CD14-positive monocyte (primary cell): ENCODE results near the gene ARL16. TPM values are rescaled to one million over a fixed set of nuclear protein-coding genes. Genes with fewer than 3 reads are reported as not detected.

Experiments
- DNase-seq, 3 donors: peaks; one replicate each; pipeline ENCODE4 v3.0.0-alpha.2; 2011 to 2022
- H2AFZ ChIP-seq: 2 replicates; pipeline ENCODE4 v1.6.0; 2012; ENCODE audit warnings: mild to moderate bottlenecking, low read depth, low read length, inconsistent platforms; ENCODE audit not compliant: insufficient read depth, poor library complexity, severe bottlenecking
- H3K27ac ChIP-seq, 2 donors: 1 replicate in 1 of 2; 2 replicates in 1 of 2; pipeline ENCODE4 v1.5.1; 2012 to 2013; ENCODE audit warnings: low read length in 2 of 2, control low read depth in 1 of 2, inconsistent platforms in 1 of 2, low read depth in 1 of 2, mild to moderate bottlenecking in 1 of 2
- H3K27me3 ChIP-seq, 2 donors: one replicate each; pipeline versions ENCODE4 v1.6.0 to v1.6.1; 2011 to 2013; ENCODE audit warnings: low read length in 2 of 2; ENCODE audit not compliant: control insufficient read depth in 2 of 2, insufficient read depth in 2 of 2
- H3K36me3 ChIP-seq, 2 donors: replicated peaks in 1 of 2; 1 replicate in 1 of 2; 2 replicates in 1 of 2; pipeline versions ENCODE4 v1.5.1 to v1.6.1; 2012 to 2013; ENCODE audit warnings: low read length in 2 of 2, control low read depth in 1 of 2, inconsistent platforms in 1 of 2, mild to moderate bottlenecking in 1 of 2; ENCODE audit not compliant: insufficient read depth in 2 of 2, control insufficient read depth in 1 of 2
- H3K4me1 ChIP-seq, 2 donors: 1 replicate in 1 of 2; 2 replicates in 1 of 2; pipeline versions ENCODE4 v1.5.1 to v1.6.1; 2012 to 2013; ENCODE audit warnings: low read length in 2 of 2, control low read depth in 1 of 2, inconsistent platforms in 1 of 2, mild to moderate bottlenecking in 1 of 2, moderate library complexity in 1 of 2; ENCODE audit not compliant: insufficient read depth in 2 of 2, control insufficient read depth in 1 of 2
- H3K4me2 ChIP-seq: replicated peaks from 2 replicates; pipeline ENCODE3; 2012; ENCODE audit warnings: low read length, moderate library complexity, mild to moderate bottlenecking; ENCODE audit not compliant: poor library complexity, severe bottlenecking; ENCODE audit errors: extremely low read depth
- H3K4me3 ChIP-seq, 3 experiments: fragments of 200-600 bp in 1 of 3; sonication (generic) in 1 of 3; replicated peaks in 1 of 3; 1 replicate in 2 of 3; 2 replicates in 1 of 3; pipeline ENCODE4 v1.5.1; 2011 to 2013; ENCODE audit warnings: low read length in 3 of 3, mild to moderate bottlenecking in 3 of 3, control low read depth in 2 of 3, low read depth in 2 of 3, inconsistent platforms in 1 of 3, moderate library complexity in 1 of 3
- H3K79me2 ChIP-seq: 2 replicates; pipeline ENCODE4 v1.6.0; 2012; ENCODE audit warnings: mild to moderate bottlenecking, control low read depth, inconsistent platforms, low read length, moderate library complexity; ENCODE audit not compliant: insufficient read depth
- H3K9ac ChIP-seq: 2 replicates; pipeline ENCODE4 v1.6.0; 2017; ENCODE audit warnings: low read length, mild to moderate bottlenecking; ENCODE audit not compliant: insufficient read depth, poor library complexity, severe bottlenecking
- H3K9me3 ChIP-seq, 2 donors: replicated peaks in 1 of 2; 1 replicate in 1 of 2; 2 replicates in 1 of 2; pipeline versions ENCODE4 v1.5.1 to v1.6.1; 2012 to 2013; ENCODE audit warnings: low read length in 2 of 2, control low read depth in 1 of 2; ENCODE audit not compliant: control insufficient read depth in 1 of 2, insufficient read depth in 1 of 2
- H4K20me1 ChIP-seq: 2 replicates; pipeline ENCODE4 v1.6.0; 2012; ENCODE audit warnings: mild to moderate bottlenecking, low read length, control low read depth, moderate library complexity; ENCODE audit not compliant: insufficient read depth
- H3K27ac Mint-ChIP-seq, 7 donors: one replicate each; pipeline ENCODE4 v1.8.0; 2020; ENCODE audit warnings: mild to moderate bottlenecking in 7 of 7, mixed read lengths in 7 of 7, moderate library complexity in 6 of 7, inconsistent platforms in 2 of 7
- H3K27me3 Mint-ChIP-seq, 3 donors: one replicate each; pipeline ENCODE4 v1.8.0; 2021 to 2022; ENCODE audit warnings: low read depth in 3 of 3, mild to moderate bottlenecking in 3 of 3, mixed read lengths in 3 of 3, moderate library complexity in 3 of 3, inconsistent platforms in 1 of 3
- H3K36me3 Mint-ChIP-seq, 2 donors: one replicate each; pipeline ENCODE4 v1.8.0; 2020; ENCODE audit warnings: mixed read lengths in 2 of 2, inconsistent platforms in 1 of 2, mild to moderate bottlenecking in 1 of 2
- H3K4me1 Mint-ChIP-seq: one replicate; pipeline ENCODE4 v1.8.0; 2020; ENCODE audit warnings: mild to moderate bottlenecking, mixed read lengths
- H3K4me3 Mint-ChIP-seq, 2 donors: one replicate each; pipeline ENCODE4 v1.8.0; 2020; ENCODE audit warnings: mild to moderate bottlenecking in 2 of 2, mixed read lengths in 2 of 2, moderate library complexity in 1 of 2
- H3K9me3 Mint-ChIP-seq, 7 donors: one replicate each; pipeline ENCODE4 v1.8.0; 2020 to 2022; ENCODE audit warnings: mixed read lengths in 7 of 7, mild to moderate bottlenecking in 6 of 7, moderate library complexity in 6 of 7, inconsistent platforms in 2 of 7
- CTCF ChIP-seq: fragments of 200-600 bp; IDR thresholded peaks from one replicate; pipeline ENCODE4 v1.8.0; 2022; ENCODE audit warnings: antibody characterized with exemption, mild to moderate bottlenecking
- WGBS: methylation state at CpG from one replicate; pipeline ENCODE4 v1.1.5; 2013; ENCODE audit warnings: missing lambda C conversion rate; ENCODE audit not compliant: insufficient coverage; 5-methylcytosine and 5-hydroxymethylcytosine counted together
- intact Hi-C, 2 donors: fragments of 100-400 bp; cut with micrococcal nuclease; formaldehyde crosslinking; loops; one replicate each; pipeline versions ENCODE4 v1.15.0 to v1.15.1; 2023
- polyA plus RNA-seq, 3 donors: library from polyadenylated mRNA; depleted of rRNA in 1 of 3; unstranded in 2 of 3; stranded (reverse) in 1 of 3; fragments of 300-500 nt in 2 of 3; fragments of >200 nt in 1 of 3; fragmentation: Illumina TruSeq in 2 of 3; gene quantifications; 1 replicate in 2 of 3; 2 replicates in 1 of 3; pipeline ENCODE4 v1.2.3, GENCODE V29; 2012 to 2021

ARL16 gene
- polyA plus RNA-seq, 3 donors, result 17.6 to 43.0 (median 28.7) TPM

DNA sequence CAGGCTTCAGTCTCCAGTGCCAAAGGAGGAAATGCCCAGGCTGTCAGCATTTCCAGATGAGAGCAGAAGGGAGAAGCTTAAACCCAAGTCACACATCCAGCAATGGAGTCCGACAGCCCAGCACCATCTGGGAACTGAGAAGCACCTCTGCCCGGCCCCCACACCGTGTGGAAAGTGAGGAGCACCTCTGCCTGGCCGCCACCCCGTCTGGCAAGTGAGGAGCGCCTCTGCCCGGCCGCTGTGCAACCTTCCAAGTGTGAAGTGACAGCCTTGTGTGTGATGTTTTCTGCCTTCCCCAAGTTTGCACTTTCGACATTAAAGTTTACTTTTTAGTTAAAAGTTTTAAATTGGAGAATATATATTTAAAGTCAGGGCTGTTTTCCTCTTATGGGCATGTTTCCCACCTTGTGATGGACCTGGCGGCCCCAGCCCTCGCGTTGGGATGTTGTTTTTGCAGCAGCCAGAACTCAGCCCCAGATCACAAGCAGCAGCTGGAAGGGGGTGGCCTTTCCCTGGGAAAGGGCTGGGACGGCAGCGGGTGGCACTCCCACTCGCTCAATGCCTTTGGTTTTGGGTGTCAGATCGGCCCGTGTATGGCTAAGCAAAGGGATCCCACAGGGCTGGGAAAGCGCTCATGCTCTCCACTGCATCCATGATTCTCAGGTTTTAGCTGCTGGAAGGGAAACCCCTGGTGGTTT, 9.9 kb downstream of the ARL16 start:
- H3K36me3 ChIP-seq, result peaks cover 43 to 63% of the 10 kb centered on the region in 2 donors
- peaks cover 15% of the 10 kb centered on the region for H3K79me2 ChIP-seq

GRCh38 chr17:81672954-81673353, 10.6 kb downstream of the ARL16 start:
- Histone ChIP-seq H3K4me2 (no peak overlapping the region), H3K9ac (no peak overlapping the region)
- no peak for DNase-seq

More for the DNA sequence above, 9.9 kb downstream of the ARL16 start:
- H3K27ac ChIP-seq, result no peak overlapping the region
- H3K27me3 ChIP-seq, result no peaks in the 10 kb centered on the region
- H3K4me1 ChIP-seq, result no peaks in the 10 kb centered on the region
- no peaks in the 10 kb centered on the region for H3K27me3 Mint-ChIP-seq
- H3K9me3 Mint-ChIP-seq, result peaks cover 0 to 3% (median 0%) of the 10 kb centered on the region in 7 donors
- H3K4me3 ChIP-seq, result no peak overlapping the region
- TF ChIP-seq CTCF, result no peak
- peaks cover 5% of the 10 kb centered on the region for H4K20me1 ChIP-seq
- intact Hi-C loops, result no loop called here
- no peak overlapping the region for H2AFZ ChIP-seq
- no peak overlapping the region for H3K9ac ChIP-seq
- H3K4me3 Mint-ChIP-seq, result no peak overlapping the region
- peaks cover 37 to 67% of the 10 kb centered on the region in 2 donors for H3K36me3 Mint-ChIP-seq
- no peak for DNase-seq
- H3K4me2 ChIP-seq, result no peak overlapping the region
- no peaks in the 10 kb centered on the region for H3K9me3 ChIP-seq
- H3K27ac Mint-ChIP-seq, result peak overlapping the region in 2 of 7 donors; percentile 20 to 46
- WGBS, result 90% methylated on average over 13 of the region's 18 CpGs
- no peaks in the 10 kb centered on the region for H3K4me1 Mint-ChIP-seq

More at GRCh38 chr17:81672954-81673353, 10.6 kb downstream of the ARL16 start:
- Mint-ChIP-seq H3K9me3 (peaks cover 0 to 3% (median 0%) of the 10 kb centered on the region in 7 donors), H3K27ac (no peak overlapping the region), H3K4me3 (no peak overlapping the region), H3K4me1 (peaks cover 4% of the 10 kb centered on the region), H3K36me3 (peaks cover 42 to 73% of the 10 kb centered on the region in 2 donors), H3K27me3 (no peaks in the 10 kb centered on the region)
- H3K79me2 ChIP-seq, result peaks cover 22% of the 10 kb centered on the region
- no peak overlapping the region for H3K4me3 ChIP-seq
- intact Hi-C loops, result no loop called here
- no peaks in the 10 kb centered on the region for H3K9me3 ChIP-seq
- peaks cover 2 to 6% of the 10 kb centered on the region in 2 donors for H3K4me1 ChIP-seq
- no peak overlapping the region for H2AFZ ChIP-seq
- no peak for TF ChIP-seq CTCF
- H3K27ac ChIP-seq, result no peak overlapping the region
- WGBS, result 85% methylated on average over 8 of the region's 16 CpGs
- H3K27me3 ChIP-seq, result no peaks in the 10 kb centered on the region
- peaks cover 5% of the 10 kb centered on the region for H4K20me1 ChIP-seq
- H3K36me3 ChIP-seq, result peaks cover 43 to 69% of the 10 kb centered on the region in 2 donors
